ENCODE measurements around the gene SLC23A2. TPM values are rescaled to one million over a fixed set of nuclear protein-coding genes. Genes with fewer than 3 reads are reported as not detected.

Gene SLC23A2
- total RNA-seq, 2 donors from 2014 or later = 4.6 to 5.1 TPM

DNA sequence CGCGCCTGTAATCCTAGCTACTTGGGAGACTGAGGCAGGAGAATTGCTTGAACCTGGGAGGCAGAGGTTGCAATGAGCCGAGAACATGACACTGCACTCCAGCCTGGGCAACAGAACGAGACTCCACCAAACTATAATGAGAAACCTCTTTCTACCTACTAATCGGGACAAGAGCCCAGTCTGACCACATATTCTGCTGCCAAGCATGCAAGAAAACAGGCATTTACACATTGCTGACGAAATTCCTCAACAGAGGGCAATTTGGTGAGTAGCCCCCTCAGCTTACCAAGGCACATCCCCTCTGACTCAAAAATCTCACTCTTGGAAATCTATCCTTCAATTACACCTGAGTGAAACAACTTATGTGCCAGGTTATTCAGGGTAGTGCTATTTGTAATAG lies 81.2 kb downstream of the SLC23A2 start:
- no peaks in the 10 kb centered on the region for H3K36me3 ChIP-seq
- no peak overlapping the region for H3K9ac ChIP-seq (ENCODE audit: low read depth in 2 of 2, low read length in 2 of 2)
- no peak overlapping the region for H3K27ac ChIP-seq
- intact Hi-C loops (cut with DNase I) = no loop called here
- DNase-seq = no peak
- TF ChIP-seq, protein P1, sequence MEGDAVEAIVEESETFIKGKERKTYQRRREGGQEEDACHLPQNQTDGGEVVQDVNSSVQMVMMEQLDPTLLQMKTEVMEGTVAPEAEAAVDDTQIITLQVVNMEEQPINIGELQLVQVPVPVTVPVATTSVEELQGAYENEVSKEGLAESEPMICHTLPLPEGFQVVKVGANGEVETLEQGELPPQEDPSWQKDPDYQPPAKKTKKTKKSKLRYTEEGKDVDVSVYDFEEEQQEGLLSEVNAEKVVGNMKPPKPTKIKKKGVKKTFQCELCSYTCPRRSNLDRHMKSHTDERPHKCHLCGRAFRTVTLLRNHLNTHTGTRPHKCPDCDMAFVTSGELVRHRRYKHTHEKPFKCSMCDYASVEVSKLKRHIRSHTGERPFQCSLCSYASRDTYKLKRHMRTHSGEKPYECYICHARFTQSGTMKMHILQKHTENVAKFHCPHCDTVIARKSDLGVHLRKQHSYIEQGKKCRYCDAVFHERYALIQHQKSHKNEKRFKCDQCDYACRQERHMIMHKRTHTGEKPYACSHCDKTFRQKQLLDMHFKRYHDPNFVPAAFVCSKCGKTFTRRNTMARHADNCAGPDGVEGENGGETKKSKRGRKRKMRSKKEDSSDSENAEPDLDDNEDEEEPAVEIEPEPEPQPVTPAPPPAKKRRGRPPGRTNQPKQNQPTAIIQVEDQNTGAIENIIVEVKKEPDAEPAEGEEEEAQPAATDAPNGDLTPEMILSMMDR (IDR thresholded peaks at IDR 0.05) = no peak
- H3K9me3 ChIP-seq = no peaks in the 10 kb centered on the region
- H3K27me3 ChIP-seq = no peaks in the 10 kb centered on the region
- no peak overlapping the region for H3K4me3 ChIP-seq
- no peaks in the 10 kb centered on the region for H3K4me1 ChIP-seq

DNA sequence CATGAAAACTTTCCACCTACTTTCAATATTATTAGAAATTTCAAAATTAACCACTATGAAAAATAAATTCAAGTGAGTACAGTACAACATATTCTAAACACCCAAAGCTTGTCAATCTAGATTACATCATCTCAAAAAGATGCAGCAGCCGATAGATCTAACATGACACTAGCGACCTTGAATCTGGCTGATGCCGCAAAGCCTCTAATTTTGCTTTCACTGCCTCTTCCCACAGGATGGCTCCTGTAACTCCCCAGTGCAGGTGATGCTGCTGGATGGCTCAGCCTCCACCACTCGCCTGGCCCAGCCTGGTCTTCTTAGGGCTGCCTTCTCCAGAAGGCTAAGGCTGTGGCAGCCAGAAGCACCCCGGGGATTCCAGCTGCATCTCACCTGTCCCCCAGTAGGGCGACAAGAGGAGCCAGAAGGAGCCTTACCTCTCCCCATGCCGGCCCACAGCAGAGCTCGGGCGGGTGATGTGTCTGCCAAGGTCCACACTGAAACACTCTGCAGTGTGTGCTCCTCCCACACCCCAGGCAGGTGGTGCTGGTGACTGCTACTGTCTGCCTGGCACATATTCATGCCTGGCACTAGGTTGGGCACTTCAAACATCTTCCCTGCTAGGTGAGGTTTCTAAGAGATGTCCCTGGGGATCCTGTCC lies 82.1 kb downstream of the SLC23A2 start:
- TF ChIP-seq, protein P1 (IDR thresholded peaks at IDR 0.05) = no peak
- no peak for DNase-seq
- Histone ChIP-seq H3K4me3 (no peak overlapping the region), H3K27me3 (no peaks in the 10 kb centered on the region), H3K9me3 (no peaks in the 10 kb centered on the region), H3K9ac (ENCODE audit: low read depth in 2 of 2, low read length in 2 of 2) (no peak overlapping the region), H3K36me3 (no peaks in the 10 kb centered on the region), H3K27ac (no peak overlapping the region), H3K4me1 (no peaks in the 10 kb centered on the region)
- intact Hi-C loops (cut with DNase I) = no loop called here

DNA sequence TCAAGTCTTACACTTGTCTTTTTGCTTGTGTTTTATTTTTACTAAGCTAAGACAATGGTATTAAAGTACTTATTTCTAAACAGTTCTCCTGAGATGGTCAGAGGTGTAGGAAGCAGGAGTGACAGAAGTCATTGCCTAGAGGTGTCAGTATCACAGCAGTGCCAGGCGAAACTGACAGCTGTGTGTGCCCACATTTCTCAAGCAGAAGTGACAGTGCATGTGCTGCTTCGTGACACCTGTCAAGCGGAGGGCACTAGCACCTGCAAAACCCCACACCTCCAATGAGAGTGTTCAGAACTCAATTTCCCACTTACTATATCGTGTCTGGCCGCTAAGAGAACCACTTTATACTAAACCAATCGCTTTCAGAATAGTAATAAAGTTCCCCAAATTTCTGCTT lies 82.8 kb downstream of the SLC23A2 start:
- no peaks in the 10 kb centered on the region for H3K36me3 ChIP-seq
- no peak overlapping the region for H3K27ac ChIP-seq
- no peaks in the 10 kb centered on the region for H3K27me3 ChIP-seq
- intact Hi-C loops (cut with DNase I) = no loop called here
- no peak for DNase-seq
- H3K4me3 ChIP-seq = no peak overlapping the region
- no peaks in the 10 kb centered on the region for H3K4me1 ChIP-seq
- no peak overlapping the region for H3K9ac ChIP-seq (ENCODE audit: low read depth in 2 of 2, low read length in 2 of 2)
- no peaks in the 10 kb centered on the region for H3K9me3 ChIP-seq
- TF ChIP-seq, protein P1 (IDR thresholded peaks at IDR 0.05) = no peak

DNA sequence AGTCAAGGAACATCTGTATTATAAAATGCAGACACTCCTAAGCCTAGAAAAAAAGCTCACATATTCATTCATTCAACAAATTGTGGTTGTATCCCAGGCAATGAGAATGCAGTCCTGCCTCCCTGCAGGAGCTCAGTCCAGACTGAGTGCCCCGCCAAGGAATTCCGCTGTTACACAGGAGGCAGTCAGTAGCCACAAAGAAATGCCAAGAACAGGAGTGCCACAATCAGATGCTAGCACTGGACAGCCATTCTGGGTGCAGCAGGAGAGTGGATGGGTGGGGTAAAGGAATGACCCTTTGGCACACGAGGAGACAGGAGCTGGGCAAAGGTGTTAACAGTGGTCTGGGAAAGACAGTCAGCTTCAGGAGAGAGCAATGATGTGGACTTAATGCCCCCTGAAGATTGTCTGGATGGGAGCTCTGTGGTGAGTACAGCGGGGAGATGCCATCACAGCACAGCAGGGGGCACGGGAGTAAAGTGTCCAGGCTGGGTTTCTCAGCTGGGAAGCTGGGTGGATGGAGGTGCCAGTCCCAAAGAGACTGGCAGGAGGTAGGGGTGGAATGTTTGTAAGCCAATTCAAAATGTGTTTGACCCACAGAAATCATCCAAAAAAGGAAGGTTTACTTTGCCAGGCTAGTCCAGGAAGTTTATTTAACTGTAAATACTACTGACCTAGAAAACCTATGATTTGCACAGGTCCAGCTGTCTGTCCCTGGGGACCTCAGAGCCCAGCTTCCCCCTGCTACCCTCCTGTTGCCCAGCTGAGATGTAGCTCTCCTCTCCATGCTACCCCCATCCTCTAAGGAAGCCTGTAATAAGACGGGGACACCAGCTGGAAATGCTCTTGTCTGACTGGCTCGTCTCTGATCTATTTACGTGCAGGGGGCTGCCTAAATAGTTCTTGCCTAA lies 84.1 kb downstream of the SLC23A2 start:
- H3K27me3 ChIP-seq = no peaks in the 10 kb centered on the region
- intact Hi-C loops (cut with DNase I) = no loop called here
- H3K4me3 ChIP-seq = no peak overlapping the region
- TF ChIP-seq, protein P1 (IDR thresholded peaks at IDR 0.05) = no peak
- no peak overlapping the region for H3K27ac ChIP-seq
- H3K4me1 ChIP-seq = no peaks in the 10 kb centered on the region
- no peaks in the 10 kb centered on the region for H3K9me3 ChIP-seq
- H3K36me3 ChIP-seq = no peaks in the 10 kb centered on the region
- no peak overlapping the region for H3K9ac ChIP-seq (ENCODE audit: low read depth in 2 of 2, low read length in 2 of 2)
- DNase-seq = no peak

GRCh38 chr20:4913147-4913546 lies 88.2 kb downstream of the SLC23A2 start:
- Histone ChIP-seq H3K9me3 (no peaks in the 10 kb centered on the region), H3K27ac (no peak overlapping the region), H3K4me3 (no peak overlapping the region), H3K27me3 (no peaks in the 10 kb centered on the region), H3K4me1 (no peaks in the 10 kb centered on the region), H3K9ac (ENCODE audit: low read depth in 2 of 2, low read length in 2 of 2) (no peak overlapping the region), H3K36me3 (no peaks in the 10 kb centered on the region)
- DNase-seq = no peak
- TF ChIP-seq, protein P1 (IDR thresholded peaks at IDR 0.05) = no peak
- intact Hi-C loops (cut with DNase I) = no loop called here

Data from colonic mucosa (tissue), 4 donors.